GM21717 (cell line): ENCODE data around the gene SEPTIN8.

ENCODE experiments used
- ATAC-seq: cut with Tn5 transposase; IDR thresholded peaks from one replicate; pipeline ENCODE4 v1.9.1; 2021; ENCODE audit warnings: mild to moderate bottlenecking, moderate library complexity; ENCODE audit not compliant: unreplicated experiment

SEPTIN8 gene

DNA sequence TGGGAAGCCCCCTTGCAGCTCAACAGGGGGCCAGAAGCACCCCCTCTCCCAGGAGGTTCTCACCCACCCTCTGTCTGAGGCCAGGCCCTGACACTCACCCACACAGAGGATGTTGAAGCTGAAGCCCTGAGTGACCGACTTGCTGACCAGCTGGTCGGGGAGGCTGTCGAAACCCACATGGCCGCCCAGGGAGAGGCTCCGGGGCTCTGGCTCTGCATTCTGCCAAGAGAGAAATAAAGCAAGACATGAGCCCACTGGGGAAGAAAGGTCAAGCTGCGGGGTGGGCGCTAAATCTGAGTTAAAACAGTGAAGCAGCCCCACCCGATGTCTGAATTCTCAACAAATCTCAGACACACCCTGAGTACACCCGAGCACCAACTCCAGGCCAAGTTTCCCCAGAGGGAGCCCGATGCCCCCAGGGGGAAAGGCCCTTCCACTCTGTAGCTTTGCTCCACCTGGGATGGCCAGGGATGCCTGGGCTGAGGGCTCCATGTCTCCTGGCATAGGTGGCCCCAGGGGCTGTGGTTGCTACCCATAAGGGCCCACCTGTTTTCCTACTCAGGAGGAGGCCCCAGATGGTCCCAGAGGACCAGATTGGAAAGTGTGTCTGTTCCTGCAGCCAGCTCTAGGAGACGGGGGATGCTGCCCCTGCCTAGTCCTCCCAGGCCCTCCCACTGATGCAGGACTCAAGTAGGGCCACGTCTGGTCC is 11.6 kb downstream of the SEPTIN8 start:
- ATAC-seq = no peak

DNA sequence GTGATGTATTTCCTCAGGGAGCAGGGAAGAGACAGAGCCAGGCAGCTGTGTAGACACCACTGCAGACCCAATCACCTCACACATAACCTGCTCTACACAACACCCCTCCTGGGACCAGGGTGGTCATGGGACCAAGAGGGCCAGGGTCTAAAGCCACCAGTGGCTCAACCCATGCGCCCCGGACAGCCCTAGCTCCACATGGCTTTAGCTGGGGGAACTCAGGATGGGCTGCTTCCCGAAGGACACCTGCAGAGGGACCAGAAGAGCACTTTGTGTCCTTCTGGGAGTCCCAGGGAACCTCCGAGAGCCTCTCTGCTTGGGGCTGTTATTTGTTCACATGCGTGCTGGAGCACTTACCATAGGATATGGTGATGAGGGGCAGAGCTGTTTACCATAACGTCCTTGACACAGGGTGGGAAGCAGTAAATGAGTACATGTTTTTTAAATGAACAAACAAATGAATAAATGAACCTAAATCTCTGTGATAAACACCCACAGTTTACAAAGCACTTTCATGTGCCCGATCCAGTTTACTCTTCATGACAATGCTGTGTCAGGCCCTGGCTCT is 12.3 kb downstream of the SEPTIN8 start:
- no peak for ATAC-seq

DNA sequence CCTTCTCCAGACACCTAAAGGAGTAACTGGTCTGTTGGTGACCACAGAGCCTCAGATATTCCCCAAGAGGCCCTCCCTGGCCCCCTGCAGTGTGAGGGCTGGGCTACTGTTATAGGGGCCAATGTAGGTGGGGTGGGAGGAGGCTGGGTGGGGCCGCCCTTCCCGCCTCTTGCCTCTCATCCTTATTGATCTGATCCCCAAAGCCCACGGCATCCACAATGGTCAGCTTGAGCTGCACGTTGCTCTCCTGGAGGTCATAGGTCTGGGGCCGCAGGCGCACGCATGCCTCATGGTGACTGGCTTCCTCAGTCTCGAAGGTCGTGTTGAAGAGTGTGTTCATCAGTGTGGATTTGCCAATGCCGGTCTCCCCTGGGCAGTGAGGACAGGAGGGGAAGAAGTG is 13.0 kb downstream of the SEPTIN8 start:
- no peak for ATAC-seq

DNA sequence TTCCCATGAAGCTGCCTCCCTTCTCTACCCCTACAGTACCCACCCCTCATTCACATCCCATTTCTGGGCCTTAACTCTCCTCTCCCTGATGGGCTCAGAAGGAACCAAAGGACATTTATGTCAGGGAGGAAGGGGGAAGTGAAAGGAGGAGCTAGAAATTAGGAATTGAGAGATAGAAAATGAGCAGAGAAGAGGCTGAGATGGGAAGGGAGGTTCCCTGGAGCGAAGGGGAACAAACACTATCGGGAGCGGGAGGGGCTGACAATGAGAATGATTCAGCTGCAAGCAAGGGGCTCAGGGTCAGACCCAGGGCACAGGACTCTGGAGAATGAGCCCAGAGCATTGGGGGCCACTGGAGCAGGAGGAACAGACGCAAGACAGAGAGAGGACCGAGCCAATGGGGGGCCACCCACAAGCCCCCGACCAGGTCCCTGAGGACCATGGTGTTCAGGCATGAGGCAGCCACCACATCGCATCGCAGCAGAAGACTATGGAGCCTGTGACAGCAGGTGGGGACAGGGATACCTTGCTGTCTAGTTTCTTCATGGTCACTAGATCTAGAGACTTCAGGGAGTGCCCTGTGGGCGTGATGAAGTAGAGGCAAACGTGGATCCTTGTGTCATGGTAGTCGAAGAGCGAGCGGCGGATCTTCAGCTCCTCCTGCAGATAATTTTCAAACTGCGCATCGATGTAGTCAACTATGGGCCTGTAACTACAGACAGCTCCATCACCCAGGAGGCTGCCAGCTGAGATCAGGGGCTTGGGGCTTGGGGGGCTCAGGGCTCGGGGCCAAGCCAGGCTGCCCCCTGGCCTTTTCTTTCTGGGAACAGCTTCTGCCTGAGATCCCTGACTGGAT is 13.6 kb downstream of the SEPTIN8 start:
- no peak for ATAC-seq

DNA sequence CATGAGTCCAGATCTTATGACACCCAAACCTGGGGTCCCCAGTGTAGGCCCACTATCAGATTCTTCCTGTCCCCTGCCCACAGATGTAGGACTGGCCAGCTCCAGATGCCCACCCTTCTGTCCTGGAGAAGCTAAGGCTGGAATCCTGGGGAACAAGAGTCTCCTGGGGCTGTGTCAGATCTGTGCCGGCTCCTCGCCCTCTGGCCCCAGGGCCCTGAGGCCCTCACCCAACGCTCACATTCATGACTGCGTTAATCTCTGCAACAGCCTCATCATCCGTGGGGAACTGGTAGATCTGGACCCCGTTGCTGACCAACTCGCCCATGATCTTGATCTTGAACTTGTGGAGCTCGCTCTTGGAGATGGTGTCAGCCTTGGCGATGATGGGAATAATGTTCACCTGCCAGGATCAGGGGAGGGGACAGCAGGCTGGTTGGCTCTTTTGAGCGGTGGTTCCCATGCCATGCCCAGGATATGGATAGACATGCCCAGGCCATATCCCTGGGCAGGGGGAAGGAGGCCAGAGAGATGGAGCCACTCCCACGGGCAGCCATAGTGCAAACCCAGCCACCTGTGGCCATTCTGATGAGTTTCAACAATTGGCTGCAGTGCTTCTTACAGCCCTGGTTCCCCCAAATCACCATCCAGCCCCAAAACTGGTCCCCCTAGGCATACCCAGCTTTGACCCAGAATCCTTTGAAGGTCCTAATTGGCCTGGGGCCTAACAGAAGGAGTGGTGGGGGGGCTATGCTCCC is 14.6 kb downstream of the SEPTIN8 start:
- ATAC-seq = no peak

DNA sequence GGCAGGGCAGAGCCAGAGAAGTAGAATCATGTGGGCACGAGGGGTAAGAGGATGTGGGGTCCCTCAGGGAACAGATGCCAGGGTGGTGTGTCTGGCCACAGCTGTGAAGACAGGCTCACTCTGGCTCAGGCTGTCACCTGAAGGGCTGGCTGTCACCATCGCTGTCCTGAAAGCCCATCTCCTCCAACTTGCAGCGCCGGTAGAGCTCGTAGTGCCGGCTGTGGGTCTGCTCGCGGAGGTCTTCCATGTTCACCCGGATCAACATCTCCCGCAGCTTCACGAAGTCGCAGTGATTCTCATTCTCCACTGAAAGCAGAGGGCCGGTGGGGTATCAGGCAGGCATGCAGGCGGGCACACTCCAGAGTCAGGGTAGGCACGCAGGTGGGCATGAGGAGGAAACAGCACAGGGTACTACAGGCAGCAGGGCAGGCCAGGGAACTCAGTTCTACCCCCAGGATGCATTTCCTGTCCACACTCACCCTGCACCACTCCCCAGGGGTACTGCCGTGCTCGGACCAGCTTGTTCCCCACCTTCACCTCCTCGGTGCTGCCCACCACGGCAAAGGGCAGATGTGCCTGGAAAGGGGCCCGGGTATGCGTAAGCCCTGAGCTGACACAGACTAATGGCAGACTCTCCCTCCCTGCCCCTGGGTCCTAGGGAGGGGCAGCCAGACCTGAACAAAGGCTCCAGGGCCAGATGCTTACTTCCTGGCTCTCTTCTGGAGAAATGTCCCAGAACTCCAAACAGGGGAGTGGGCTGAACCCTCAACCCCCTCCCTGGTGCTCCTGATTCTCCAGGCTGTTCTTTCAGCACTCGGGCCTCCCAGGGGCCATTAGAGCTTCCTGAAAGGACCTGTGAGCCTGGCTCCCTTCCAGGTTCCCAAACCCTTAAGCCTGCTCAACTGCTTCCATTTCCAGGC is 15.5 kb downstream of the SEPTIN8 start:
- ATAC-seq = no peak

DNA sequence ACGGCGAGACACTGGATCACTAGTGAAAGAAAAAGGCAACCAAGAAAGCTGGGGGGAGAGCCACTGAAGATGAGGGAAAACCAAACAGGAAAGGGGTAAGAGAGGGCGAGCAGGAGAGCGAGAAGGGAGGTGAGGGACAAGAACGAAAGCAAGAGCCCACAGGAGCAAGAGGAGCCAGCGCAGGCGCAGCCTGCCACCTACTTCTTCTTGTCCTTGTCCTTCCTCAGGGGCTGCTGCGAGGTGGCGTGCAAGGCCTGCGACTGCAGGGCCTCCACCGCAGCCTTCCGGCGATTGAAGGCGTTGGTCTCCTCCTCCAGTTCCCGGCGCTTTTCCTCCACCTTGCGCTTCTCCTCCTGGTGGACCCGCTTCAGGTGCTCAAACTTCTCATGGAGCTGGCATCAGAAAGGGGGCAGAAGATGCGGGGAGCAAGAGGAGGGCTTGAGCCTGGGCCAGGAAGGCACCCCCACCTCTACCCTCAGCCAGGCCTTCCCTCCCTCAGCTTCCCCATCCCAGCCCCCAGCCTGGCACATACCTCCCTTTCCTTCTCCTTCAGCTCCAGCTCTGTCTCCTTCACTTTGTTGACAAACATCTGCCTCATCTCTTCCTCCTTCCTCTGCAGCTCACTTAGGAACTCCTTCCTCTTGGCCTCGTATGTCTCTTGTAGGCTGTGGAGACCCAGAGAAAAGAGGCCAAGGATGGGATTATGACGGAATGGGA is 16.3 kb downstream of the SEPTIN8 start:
- no peak for ATAC-seq

DNA sequence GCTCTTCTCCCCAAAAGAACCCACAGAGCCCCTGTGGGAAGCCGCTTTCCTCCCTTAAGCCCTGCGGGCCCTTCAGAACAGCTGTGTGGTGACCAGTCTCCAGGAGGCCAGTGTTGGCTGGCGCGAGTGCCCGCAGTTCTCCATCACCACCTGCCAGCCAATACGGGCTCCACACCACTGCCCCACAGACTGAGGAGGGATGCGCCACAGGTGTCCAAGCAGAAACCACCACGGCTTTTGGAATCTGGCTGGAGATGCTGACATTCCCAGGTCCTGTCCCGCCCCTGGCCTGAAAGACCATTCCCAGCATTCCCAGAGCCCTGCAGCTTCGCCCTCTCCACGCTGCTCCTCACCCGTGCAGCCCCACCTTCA is 17.0 kb downstream of the SEPTIN8 start:
- ATAC-seq = no peak

DNA sequence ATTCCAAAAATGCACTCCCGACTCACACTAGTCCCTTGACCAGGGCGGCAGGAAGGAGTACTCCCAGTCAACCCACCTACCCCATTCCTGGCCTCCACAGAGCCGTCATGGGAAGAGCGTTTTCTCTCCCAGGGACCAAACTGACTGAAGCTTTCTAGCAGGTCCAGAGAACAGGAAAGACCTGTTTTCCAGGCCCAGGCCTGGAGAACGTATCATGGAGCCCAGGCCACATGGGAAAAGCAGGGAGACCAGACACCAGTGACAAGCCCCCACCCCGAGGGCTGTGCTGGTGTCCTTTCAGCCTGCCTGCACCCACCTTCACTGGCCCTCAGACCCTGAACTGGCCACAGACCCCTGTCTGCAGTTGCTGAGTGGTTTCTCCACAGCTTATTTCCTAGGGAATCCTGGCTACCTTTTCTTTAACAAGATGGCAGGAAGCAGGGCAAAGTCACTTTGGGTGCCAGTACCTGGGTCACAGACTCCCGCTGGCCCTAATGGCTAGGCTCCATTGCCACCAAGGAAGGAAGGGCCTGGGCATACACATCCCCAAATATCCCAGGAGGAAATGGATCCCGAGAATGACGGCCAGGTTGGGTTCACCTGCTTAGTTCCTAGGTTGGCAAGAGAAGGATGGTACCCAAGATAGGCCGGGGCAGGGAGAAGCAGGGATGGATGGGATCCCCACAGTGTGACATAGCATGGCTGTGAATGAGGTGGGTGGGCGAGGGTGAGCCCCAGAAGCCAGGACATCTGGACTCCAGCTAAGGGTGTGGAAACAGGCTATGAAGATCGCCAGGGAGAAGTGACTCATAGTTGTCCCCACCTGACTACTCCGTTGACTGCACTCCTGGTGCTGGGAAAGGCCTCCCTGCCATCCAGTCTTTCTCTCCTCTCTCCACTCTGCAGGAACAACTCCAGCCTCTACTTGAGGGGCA is 17.7 kb downstream of the SEPTIN8 start:
- ATAC-seq = no peak

DNA sequence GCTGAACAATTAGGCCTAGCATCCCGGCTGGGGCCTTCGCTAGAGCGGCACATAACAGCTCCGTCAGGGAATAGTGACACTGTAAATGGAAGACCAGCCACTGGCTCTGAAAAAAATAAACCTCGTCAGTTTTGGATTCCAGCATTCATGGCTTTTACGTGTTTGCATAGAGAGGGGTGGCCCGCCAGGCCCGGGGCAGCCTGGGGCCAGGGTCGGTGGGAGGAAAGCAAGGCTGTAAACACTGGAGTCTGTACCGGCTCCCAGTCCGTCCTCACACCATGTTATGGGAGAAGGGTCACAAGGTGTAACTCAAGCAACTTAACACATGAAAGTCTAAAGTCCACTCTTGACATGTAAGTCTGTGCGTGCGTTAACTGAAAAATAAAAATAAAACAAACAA is 18.6 kb downstream of the SEPTIN8 start:
- no peak for ATAC-seq

DNA sequence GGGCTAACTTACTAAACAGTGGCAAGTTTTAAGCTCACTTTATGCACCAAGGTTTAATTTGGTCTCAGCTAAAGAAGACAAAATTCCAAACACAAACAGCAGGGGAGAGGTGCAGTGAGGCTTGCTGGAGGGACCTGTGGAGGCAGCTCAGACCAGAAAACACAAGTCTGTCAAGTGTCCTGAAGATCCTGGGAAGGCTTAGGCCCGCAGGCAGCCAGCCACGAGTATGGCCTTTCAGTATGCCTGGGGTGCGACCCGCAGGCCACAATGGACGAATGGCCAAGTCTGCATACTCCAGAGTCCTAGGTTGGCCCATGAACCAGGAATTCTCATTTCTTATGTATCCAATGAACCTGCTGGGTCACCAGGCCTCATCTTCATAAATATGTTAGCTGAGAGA is 20.5 kb downstream of the SEPTIN8 start:
- ATAC-seq = no peak

DNA sequence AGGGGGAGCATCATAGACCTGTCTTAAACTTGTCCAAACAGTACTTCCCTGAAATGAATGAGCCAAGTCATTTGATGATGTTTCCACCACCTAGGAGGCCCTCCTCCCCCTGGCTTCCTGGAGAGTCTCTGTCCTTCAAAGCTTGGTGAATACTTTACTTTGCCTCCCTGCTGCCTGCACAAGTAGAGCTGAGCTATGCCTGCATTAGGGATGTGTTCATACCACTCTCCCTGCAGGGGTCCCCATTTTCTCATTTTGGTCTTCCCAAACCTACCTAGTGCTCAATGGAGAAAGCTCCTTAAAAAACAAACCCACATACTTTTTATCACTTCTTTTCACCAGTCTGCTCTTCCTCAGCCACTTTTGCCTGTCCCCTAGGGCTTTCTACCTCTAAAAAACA is 22.1 kb downstream of the SEPTIN8 start:
- ATAC-seq = no peak

DNA sequence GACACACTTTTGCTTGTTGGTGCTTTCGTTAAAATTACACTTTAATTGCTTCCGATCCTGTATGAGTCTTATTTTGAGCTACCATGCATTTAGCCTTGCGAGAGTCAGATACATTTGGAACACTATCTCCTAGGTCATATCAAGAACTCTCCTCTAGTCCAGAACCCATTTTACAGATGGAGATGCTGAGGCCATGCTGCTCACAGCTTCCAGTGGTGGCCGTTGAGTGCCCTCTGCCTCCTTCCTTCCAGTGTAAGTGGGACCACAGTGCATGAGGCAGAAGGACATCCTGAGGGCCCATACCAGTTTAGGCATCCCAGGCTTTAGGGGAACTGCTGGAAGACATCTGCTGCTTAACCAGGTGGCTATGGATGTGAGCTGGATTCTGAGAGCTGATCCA is 22.9 kb downstream of the SEPTIN8 start:
- ATAC-seq = no peak

DNA sequence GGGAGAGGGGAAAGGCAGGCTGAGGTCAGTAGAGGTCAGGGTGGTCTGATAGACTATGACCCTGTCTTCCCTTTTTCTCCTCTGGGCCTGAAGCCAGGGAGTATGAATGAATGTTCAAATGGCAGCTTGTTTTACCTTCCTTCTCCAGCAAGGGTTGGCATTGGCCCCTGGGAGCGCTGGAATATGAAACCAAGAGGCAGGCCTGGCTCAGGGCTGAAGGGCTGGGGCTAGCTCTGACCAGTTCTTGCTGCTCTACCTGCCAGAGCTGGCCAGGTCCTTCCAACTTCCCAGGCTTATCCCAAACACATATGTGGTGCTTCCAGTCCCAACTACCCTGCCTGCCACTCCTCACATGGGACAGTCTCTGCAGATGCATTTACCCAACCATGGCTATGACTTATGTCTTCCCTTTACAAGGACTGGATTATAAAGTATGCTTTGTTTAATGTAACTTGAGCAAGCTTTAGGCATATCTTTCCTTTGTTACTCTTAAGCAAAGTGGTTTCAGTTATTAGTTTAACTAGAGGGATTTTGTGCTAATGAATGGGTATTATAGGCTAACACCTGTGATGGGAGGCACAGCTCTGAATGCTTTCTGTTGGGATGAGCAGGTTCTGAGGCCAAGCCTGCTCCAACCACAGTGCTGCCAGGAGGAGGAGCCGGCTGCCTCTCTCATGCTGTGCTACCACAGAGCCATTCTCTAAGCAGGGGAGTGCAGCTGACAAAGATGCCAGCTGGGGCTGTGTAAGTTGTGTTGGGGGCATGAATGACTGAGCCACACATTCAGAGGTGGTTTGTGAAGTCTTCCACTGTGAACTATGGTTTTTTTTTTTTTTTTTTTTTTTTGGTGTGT is 23.7 kb downstream of the SEPTIN8 start:
- ATAC-seq = no peak

DNA sequence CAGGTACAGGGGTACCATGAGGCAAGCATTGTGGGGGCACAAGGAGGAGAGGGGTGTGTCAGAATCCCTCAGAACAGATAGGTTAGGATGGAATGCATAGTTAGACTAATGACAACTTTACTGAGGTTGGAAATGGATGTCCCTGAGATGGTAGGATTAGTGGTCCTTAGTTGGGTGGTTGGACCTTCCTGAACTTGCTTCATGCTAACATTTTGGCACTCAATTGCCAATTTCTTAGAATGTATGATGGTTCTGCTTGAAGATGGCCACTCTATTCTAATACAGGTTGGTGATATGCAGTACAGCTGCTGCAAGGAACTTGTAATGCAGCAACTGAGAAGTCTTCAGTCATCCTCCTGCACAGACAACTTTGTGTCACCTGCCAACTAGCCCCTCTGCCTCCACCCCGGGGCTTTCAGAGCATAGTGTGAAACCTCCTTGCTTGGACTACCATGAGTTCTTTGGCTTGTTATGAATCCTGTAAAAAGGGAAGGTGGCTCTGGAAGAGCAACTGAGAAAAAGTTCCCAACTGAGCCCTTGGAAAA is 24.4 kb downstream of the SEPTIN8 start:
- no peak for ATAC-seq

DNA sequence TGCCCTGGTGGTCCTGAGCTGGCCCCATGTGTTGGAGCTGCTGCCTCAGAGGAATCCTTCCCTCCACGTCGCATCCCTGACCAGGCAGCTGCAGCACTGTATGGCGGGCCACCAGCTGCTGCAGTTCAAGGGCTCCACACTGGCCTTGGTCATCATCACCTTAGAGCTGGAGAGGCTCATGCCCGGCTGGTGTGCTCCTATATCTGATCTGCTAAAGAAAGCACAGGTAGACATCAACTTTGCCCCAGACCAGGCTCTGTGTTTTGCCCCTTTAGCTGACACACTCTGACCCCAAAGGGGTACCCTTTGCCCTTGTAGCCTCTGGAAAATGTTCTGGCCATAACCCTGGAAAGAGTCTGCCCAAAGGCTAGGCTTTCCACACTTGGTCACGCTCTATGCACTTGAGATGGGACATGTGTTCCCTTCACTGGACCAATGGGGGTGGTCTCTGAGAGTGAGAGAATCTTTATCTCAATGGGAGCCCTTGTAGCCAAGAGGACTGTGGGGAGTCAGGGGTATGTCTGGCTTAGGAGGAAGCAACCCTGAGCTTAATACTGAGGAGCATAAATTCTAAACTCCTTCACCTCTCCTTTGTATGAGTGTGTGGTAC is 25.0 kb downstream of the SEPTIN8 start:
- ATAC-seq = no peak

DNA sequence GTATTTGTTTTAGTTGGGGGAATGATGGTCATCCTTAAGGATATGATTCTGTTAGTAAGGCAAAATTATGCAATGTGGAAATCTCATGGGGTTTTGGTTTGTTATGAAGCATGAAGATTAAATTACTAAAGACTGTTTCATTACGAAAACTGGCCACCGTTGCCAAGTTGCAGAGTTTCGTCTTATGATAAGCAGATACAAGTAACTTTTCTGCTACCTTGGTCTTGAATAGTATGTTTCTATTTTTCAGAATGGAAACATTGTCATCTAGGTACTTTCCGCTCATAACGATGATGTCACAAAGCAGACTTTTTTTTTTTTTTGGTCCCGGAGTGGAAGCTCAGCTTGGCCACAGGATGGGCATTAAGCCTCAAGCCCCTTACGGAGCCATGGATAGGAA is 25.6 kb downstream of the SEPTIN8 start:
- peak; percentile 38 for ATAC-seq
